HG03196 (cell line): ENCODE results near the gene TNFRSF12A.
A peak's percentile ranks its signal among the peaks of the same experiment; 100 is the strongest.
"Not testable (repeated sequence)": the region's sequence is repeated elsewhere in the genome, so short reads cannot be mapped to it uniquely, and the experiment has no call there.

Source experiments
- ATAC-seq: cut with Tn5 transposase; IDR thresholded peaks from one replicate; pipeline ENCODE4 v1.9.1; 2021; ENCODE audit not compliant: unreplicated experiment

Gene TNFRSF12A

DNA sequence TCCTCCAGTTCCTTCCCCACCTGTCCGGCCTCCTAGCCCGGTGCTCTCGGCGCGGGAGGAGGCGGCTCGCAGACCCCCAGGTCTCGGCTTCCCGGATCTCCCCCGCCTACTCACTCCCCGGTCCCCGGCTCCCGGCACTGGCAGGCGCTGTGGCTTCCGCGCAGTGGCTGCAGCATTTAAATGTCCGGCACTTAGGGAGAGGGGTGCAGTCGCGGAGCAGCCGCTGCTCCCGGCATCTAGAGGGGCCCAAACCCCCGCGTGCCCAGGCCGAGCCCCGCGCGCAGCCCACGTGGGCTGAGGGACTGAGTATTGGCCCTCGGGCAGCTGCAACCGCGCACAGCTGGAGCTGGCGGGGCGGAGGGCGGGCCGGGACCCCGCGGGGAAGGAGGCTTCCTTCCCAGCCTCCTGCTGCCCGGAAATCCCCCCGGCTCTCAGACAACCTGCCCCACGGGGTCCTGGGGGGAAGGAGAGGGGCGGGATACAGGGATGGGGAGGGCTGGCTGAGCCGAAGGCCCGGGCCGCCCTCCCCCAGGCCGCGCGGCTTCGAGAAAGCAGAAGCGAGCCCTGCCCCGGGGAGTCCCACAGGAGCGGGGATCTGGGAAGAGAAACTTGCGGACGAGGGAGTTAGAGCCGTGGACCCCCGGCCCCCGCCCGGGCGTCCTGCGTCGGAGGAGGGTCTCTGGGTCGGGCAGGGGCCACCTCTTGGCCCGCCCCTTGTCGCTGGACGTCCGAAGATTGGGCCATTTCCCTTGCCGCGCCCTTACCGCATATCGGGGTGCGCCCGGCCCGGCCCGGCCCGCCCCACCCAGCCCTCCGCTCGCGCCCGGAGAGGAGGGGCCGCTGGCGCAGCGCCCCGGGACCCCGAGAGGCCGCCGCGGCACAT is 25.8 kb downstream of the TNFRSF12A start, which contains the start of gene MMP25:
Gene MMP25 (plus strand): TSS at position 804 of the 883 bp plus-strand sequence. CDS start 357 bp downstream, outside the sequence.
- ATAC-seq = no peak

DNA sequence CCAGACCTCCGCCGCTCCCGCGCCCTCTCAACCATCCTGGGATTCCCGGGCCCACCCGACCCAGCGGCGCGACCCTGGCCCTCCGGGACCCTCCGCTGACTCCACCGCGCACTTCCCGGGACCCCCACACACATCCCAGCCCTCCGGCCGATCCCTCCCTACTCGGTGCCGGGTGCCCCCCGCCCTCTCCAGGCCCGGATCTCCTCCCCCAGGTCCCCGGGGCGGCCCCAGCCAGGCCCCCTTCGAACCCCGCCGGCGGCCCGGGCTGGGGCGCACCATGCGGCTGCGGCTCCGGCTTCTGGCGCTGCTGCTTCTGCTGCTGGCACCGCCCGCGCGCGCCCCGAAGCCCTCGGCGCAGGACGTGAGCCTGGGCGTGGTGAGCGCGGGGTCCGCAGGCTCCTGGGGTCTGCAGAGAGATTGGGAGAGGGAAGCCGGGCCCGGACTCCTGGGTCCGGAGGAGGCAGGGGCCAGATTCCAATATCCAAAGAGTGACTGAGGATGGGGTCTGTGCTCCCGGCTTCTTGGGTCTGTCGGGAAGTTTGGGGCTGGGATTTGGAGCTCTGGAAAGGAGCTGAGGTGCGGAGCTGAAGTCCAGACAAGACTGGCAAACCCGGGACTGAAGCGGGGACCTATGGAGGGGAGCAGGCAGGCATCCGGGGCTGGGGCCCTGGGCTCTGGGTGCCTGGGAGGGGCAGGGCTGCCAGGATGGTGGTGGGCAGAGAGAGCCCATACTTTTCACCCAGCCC is 26.6 kb downstream of the TNFRSF12A start:
- ATAC-seq = no peak

DNA sequence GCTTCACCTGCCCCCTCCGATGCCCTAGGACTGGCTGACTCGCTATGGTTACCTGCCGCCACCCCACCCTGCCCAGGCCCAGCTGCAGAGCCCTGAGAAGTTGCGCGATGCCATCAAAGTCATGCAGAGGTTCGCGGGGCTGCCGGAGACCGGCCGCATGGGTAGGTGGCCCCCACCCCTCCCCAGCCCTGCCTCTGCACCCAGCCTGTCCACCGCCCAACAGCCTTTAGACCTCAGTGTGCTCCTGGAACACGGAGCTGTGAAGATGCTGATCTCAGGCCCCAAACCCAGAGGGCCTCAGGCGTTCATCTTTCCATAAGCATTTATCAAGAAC is 27.2 kb downstream of the TNFRSF12A start:
- no peak for ATAC-seq

DNA sequence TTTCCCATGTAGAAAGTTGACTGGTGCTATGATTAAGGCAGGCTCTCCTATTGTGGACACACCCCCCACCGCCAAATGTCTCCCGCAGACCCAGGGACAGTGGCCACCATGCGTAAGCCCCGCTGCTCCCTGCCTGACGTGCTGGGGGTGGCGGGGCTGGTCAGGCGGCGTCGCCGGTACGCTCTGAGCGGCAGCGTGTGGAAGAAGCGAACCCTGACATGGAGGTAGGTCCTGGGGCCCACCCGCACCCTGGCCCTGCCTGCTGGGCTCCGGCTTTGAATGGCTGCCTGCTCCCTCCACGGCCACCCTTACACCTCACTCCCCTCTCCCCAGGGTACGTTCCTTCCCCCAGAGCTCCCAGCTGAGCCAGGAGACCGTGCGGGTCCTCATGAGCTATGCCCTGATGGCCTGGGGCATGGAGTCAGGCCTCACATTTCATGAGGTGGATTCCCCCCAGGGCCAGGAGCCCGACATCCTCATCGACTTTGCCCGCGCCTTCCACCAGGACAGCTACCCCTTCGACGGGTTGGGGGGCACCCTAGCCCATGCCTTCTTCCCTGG is 29.8 kb downstream of the TNFRSF12A start:
- no peak for ATAC-seq

DNA sequence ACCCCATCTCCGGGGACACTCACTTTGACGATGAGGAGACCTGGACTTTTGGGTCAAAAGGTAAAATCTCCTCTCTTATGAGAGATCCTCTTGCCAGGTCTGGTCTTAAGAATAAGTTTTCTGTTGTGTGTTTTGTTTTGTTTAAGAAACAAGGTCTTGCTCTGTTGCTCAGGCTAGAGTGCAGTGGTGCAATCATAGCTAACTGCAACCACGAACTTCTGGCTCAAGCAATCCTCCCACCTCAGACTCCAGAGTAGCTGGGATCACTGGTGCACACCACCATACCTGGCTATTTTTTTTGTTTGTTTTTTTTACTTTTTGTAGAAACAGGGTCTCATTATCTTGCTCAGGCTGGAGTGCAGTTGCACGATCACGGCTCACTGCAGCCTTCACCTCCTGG is 30.3 kb downstream of the TNFRSF12A start:
- no peak for ATAC-seq

DNA sequence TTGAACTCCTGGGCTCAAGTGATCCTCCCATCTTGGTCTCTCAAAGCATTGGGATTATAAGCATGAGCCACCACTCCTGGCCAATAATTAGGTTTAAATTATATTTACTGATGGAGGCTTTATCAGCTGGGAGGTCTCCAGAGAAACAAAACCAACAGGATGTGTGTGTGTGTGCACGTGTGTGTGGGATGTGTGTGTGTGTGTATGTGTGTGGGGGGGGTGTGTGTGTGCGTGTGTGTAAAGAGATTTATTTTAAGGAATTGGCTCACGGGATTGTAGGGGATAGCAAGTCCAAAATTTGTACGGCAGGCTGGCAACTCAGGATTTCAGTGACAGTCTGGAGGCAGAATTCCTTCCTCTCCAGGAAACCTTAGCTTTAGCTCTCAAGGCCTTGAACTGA is 30.8 kb downstream of the TNFRSF12A start:
- ATAC-seq = no peak

DNA sequence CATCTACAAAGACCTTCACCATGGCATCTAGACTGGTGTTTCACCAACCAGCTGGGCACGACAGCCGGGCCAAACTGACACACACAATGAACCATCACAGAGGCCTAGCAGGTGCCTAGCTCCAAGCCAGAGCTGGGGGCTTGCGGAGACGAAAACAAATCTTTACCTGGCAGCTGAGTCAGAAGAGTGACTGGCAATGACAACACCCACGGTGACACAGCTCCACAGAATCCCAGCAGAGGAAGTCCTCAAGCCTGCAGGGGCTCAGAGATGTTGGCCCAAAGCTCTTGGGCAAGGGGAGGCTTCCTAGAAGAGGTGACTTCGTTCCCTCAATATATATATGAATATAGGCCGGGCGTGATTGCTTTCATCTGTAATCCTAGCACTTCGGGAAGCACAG is 31.3 kb downstream of the TNFRSF12A start:
- ATAC-seq = no peak

GRCh38 chr16:3052571-3053329 is 32.6 kb downstream of the TNFRSF12A start:
- not testable (repeated sequence) for ATAC-seq

DNA sequence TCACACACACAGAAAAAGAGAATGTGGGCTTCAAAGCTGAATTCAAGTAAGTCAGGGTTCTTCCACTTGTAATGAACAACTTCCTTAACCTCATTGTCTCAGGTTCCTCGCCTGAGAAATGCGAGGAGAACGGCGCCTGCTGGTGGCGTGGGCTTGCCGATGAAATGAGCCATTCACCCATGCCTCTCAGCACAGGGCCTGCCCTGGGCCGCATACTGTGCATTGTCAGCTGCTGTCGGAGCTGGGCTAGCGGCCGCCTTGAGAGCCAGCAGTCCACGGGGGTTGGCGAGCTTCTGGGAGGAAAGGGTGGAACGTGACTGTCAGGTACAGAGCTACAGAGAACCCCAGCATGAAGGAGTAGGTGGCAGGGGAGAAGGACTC is 33.2 kb downstream of the TNFRSF12A start:
- not testable (repeated sequence) for ATAC-seq

DNA sequence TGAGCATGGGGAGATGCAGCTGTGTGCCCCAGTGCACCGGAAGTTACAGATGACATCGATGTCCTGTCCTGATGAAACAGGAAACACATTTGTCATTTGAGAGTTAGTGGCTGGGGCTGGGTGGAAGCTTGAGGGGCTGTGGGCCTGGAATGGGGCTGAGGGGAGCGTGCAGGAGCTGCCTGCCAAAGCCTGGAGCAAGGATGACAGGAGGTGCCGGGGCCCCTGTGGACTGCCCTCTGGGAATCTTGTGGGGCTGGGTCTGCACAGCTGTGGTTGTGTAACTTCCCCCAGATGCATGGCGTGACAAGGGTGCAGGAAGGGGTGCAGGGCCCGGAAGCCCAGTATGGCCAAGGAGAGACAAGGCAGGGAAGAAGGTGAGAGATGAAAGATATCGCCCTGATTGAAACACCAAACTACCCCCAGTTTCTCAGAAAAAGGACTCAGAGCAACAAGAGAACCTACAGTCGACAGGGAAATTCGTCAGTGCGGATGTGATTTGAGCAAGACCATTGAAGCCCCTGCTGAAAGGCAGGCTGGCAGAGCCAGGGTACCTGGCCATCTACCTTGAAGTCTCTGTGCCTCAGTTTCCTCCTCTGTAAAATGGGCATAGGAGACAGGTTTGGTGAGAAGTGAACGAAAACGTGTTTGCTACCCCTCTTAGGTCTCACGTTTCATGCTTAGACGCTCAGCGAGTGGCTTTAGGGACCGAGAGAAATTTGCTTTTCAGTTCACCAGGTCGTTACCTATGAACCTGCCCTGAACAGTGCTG is 35.0 kb downstream of the TNFRSF12A start:
- no peak for ATAC-seq

- not testable (repeated sequence) for ATAC-seq
Measured at GRCh38 chr16:3055734-3056115, 35.6 kb downstream of the TNFRSF12A start.

- no peak for ATAC-seq
Measured at GRCh38 chr16:3056336-3057180, 36.4 kb downstream of the TNFRSF12A start.

DNA sequence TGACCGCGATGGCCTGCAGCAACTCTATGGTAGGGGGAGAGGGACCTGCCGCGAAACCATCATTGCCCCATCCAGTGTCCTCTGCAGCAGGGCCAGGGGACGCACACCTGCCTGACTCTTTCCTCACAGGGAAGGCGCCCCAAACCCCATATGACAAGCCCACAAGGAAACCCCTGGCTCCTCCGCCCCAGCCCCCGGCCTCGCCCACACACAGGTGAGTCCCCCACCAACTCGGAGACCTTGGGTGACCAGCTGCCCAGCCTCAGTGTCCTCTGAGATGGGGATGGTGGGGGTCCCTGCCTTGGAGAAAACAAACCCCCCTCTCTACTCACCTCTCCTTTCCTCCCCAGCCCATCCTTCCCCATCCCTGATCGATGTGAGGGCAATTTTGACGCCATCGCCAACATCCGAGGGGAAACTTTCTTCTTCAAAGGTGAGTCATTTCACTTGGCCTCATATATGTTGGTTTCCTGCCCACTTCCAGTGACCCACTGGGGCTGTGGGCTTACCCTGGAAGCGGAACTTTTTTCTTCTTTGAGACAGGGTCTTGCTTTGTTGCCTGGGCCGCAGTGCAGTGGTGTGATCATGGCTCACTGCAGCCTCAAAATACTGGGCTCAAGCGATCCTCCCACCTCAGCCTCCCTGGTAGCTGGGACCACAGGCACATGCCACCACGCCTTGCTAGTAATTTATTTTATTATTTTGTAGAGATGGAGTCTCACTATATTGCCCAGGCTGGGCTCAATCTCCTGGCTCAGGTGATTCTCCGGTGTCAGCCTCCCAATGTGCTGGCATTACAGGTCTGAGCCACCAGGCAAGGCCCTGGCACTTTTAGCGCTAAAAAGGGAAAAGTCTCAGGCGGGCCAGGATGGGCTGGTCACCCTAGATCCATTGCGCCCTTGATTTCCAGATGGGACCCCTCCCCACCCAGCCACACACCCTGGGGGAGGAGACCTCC is 37.3 kb downstream of the TNFRSF12A start:
- ATAC-seq = no peak

GRCh38 chr16:3058139-3059030 is 38.2 kb downstream of the TNFRSF12A start:
- ATAC-seq = no peak

GRCh38 chr16:3059041-3059722 is 39.0 kb downstream of the TNFRSF12A start:
- peak; percentile 75 for ATAC-seq

- no peak for ATAC-seq
Measured at GRCh38 chr16:3059723-3060242, 39.6 kb downstream of the TNFRSF12A start.
